H1 (cell line): ENCODE results near the gene MLEC. TPM values are rescaled to one million over a fixed set of nuclear protein-coding genes. Genes with fewer than 3 reads are reported as not detected.

Source experiments
- KDM4A ChIP-seq: IDR thresholded peaks from one replicate; pipeline ENCODE4 v1.7.1; 2012; ENCODE audit warnings: low read depth, mild to moderate bottlenecking, moderate library complexity, low read length, inconsistent platforms; ENCODE audit not compliant: severe bottlenecking
- POLR2AphosphoS5 ChIP-seq: IDR thresholded peaks from 2 replicates; pipeline ENCODE4 v1.6.1; 2011; ENCODE audit warnings: low read depth, low read length
- polyA plus RNA-seq, 7 experiments: library from polyadenylated mRNA; depleted of rRNA in 3 of 7; stranded (reverse) in 5 of 7; unstranded in 2 of 7; fragments of >200 nt in 5 of 7; fragments of 200-250 nt in 2 of 7; gene quantifications; 1 replicate in 5 of 7; 2 replicates in 1 of 7; 4 replicates in 1 of 7; pipeline versions ENCODE4 v1.2.1 to v1.2.3, GENCODE V29; 2011 to 2013; ENCODE audit warnings: missing spikeins in 2 of 7, mixed read lengths in 2 of 7
- total RNA-seq: library from RNA; stranded (reverse); fragmentation: NEBNext Ultra II Directional; extraction: Animal tissue kit (Norgen Biotek cat#: 25700); gene quantifications from 2 replicates; pipeline ENCODE4 v1.2.1, GENCODE V29; 2021

The MLEC gene
- total and polyA plus RNA-seq, 2 of the 8 experiments (the other 6 are each of a cell fraction or from before 2014, with no cell fraction given), result 37.1 to 260 TPM

DNA sequence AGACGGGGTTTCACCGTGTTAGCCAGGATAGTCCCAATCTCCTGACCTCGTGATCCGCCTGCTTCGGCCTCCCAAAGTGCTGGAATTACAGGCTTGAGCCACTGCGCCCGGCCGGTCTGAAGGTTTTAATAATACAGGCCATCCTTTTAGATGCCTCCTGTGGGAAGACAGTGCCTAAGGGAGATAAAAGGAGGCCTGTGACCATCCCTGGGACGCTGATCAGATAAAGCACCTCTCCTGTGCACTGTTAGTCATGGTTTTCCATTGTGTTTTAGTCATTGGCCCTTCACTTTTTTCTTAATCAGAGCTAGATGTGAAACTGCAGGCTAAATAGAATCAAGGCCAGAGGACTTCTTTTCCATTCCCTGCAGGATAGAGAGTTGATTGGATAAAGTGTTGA lies 31.1 kb downstream of the MLEC start (continued):
- TF ChIP-seq KDM4A, result no peak
- no peak for TF ChIP-seq POLR2AphosphoS5
